NK-92 treated with Interleukin-12 subunit alpha and Interleukin-12 subunit beta, amount 100 ng/mL, for 24 hours (cell line): ENCODE results near the gene GUCY2D.

Source experiments
- DNase-seq: peaks from one replicate; lab custom pipeline; 2025; lab: John Stamatoyannopoulos, UW

GUCY2D gene

GRCh38 chr17:8064561-8065019, 62.2 kb downstream of the GUCY2D start:
- DNase-seq = no peak

GRCh38 chr17:8066841-8067775, 64.7 kb downstream of the GUCY2D start:
- no peak for DNase-seq

GRCh38 chr17:8067806-8068205, 65.4 kb downstream of the GUCY2D start:
- DNase-seq = no peak

GRCh38 chr17:8068736-8069586, 66.5 kb downstream of the GUCY2D start:
- no peak for DNase-seq

GRCh38 chr17:8069587-8069860, 67.1 kb downstream of the GUCY2D start:
- DNase-seq = no peak
